ENCODE results near the gene CLDN9.

DNA sequence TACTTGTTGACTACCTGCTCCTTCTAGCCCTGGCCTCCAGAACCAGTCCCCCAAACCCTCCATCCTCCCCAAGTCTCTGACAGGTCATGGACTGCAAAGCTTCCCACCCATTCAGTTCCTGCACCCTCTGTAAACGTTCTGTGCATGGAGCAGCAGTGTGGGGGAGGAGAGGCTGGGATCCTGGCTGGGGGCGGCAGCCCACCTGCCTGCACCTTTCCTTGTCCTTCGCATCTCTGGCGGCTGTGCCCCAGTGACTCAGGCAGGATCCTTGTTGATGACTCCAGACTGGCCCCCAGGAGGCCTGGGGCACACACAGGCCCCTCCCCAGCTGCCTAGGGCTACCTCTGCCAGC, 30.8 kb upstream of the CLDN9 start:
- TF ChIP-seq CTCF (IDR thresholded peaks at IDR 0.05 in 4 of 5, conservative IDR thresholded peaks at IDR 0.05 in 1 of 5), result no peak
- no peak for TF ChIP-seq POLR2A (IDR thresholded peaks at IDR 0.05)

All from gastrocnemius medialis (tissue), 4 donors.